Right lobe of liver (tissue), 6 donors: ENCODE measurements around the gene VAV3. TPM values are rescaled to one million over a fixed set of nuclear protein-coding genes. Genes with fewer than 3 reads are reported as not detected.

Source experiments
- ATAC-seq, 4 donors: fragments of 200-7000 bp; cut with Tn5 transposase; one replicate each; pipeline ENCODE4 v1.9.1; 2020; ENCODE audit warnings: mild to moderate bottlenecking in 4 of 4, moderate library complexity in 4 of 4
- DNase-seq, 3 donors: peaks; one replicate each; pipeline ENCODE4 v3.0.0-alpha.2; 2020
- H3K27ac ChIP-seq, 3 donors: fragments of 200-600 bp; one replicate each; pipeline ENCODE4 v1.8.0; 2022
- H3K27me3 ChIP-seq, 2 donors: fragments of 200-600 bp; one replicate each; pipeline ENCODE4 v1.8.0; 2022
- H3K36me3 ChIP-seq, 4 donors: fragments of 200-600 bp; sonication (generic) in 1 of 4; one replicate each; pipeline versions ENCODE4 v1.5.1 to v1.8.0; 2017 to 2022; ENCODE audit warnings: control low read depth in 1 of 4
- H3K4me1 ChIP-seq, 4 donors: fragments of 200-600 bp; sonication (generic) in 1 of 4; one replicate each; pipeline versions ENCODE4 v1.5.1 to v1.8.0; 2017 to 2022; ENCODE audit warnings: control low read depth in 1 of 4
- H3K4me3 ChIP-seq, 3 donors: fragments of 200-600 bp; one replicate each; pipeline ENCODE4 v1.8.0; 2022
- H3K9me3 ChIP-seq, 4 donors: fragments of 200-600 bp; sonication (generic) in 1 of 4; one replicate each; pipeline versions ENCODE4 v1.5.1 to v1.8.0; 2017 to 2022; ENCODE audit warnings: control low read depth in 1 of 4
- POLR2A ChIP-seq: fragments of 450-650 bp; IDR thresholded peaks from one replicate; pipeline ENCODE4 v1.6.1; 2017; ENCODE audit warnings: antibody characterized with exemption, mild to moderate bottlenecking
- WGBS: methylation state at CpG from one replicate; pipeline ENCODE4 v1.1.6; 2018; ENCODE audit warnings: low coverage, low lambda C conversion rate; ENCODE audit not compliant: insufficient coverage; ENCODE audit errors: missing lambda C conversion rate; 5-methylcytosine and 5-hydroxymethylcytosine counted together
- intact Hi-C, 2 donors: fragments of 100-400 bp; cut with DNase I; formaldehyde crosslinking; loops; one replicate each; pipeline versions ENCODE4 v1.11.2 to v1.14.1; 2022
- total RNA-seq, 6 experiments: library from RNA; depleted of rRNA in 2 of 6; stranded (reverse); fragments of >200 nt in 2 of 6; fragmentation: NEBNext Ultra II Directional in 3 of 6; extraction: Animal tissue kit (Norgen Biotek cat#: 25700) in 3 of 6; gene quantifications; one replicate each; pipeline versions ENCODE4 v1.1.0 to v1.2.4, GENCODE V29; 2016 to 2023
- TF ChIP-seq, protein P1 (sequence below), 4 donors: fragments of 200-600 bp in 3 of 4; fragments of 450-650 bp in 1 of 4; IDR thresholded peaks; one replicate each; pipeline versions ENCODE4 v1.5.1 to v1.8.0; 2016 to 2022; ENCODE audit warnings: antibody characterized with exemption in 4 of 4, mild to moderate bottlenecking in 2 of 4
- donor health status: DM: no; HTN: yes; CAD: no.
- donor health status: DM: no; HTN: no; CAD: no.
- donor health status: DM: no; HTN: no; CAD: no.
- donor health status: DM: no; HTN: yes; CAD: no.
- donor health status: DM: no; HTN: yes; CAD: no.

VAV3 gene
- total RNA-seq, 6 experiments from 2014 or later, result 0.77 to 3.6 (median 1.5) TPM

DNA sequence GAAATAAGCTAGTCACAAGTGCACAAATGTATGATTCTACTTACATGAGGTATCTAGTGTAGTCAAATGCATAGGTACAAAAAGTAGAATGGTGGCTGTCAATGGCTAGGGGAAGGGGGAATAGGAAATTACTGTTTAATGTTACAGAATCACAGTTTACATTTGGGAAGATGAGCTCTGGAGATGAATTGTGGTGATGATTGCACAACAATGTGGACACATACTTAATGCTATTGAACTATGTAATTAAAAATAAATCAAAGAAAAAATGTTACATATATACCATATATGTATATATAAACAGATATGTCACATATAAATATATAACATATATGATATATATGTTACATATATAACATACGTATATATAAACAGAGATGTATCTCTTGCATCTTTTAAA lies 39.4 kb downstream of the VAV3 start:
- Histone ChIP-seq H3K4me3 (no peak overlapping the region), H3K36me3 (no peaks in the 10 kb centered on the region), H3K4me1 (no peaks in the 10 kb centered on the region), H3K27ac (no peak overlapping the region), H3K9me3 (no peaks in the 10 kb centered on the region), H3K27me3 (no peaks in the 10 kb centered on the region)
- DNase-seq (no peak), ATAC-seq (no peak)
- intact Hi-C loops, result no loop called here
- TF ChIP-seq POLR2A, result no peak
- TF ChIP-seq, protein P1, sequence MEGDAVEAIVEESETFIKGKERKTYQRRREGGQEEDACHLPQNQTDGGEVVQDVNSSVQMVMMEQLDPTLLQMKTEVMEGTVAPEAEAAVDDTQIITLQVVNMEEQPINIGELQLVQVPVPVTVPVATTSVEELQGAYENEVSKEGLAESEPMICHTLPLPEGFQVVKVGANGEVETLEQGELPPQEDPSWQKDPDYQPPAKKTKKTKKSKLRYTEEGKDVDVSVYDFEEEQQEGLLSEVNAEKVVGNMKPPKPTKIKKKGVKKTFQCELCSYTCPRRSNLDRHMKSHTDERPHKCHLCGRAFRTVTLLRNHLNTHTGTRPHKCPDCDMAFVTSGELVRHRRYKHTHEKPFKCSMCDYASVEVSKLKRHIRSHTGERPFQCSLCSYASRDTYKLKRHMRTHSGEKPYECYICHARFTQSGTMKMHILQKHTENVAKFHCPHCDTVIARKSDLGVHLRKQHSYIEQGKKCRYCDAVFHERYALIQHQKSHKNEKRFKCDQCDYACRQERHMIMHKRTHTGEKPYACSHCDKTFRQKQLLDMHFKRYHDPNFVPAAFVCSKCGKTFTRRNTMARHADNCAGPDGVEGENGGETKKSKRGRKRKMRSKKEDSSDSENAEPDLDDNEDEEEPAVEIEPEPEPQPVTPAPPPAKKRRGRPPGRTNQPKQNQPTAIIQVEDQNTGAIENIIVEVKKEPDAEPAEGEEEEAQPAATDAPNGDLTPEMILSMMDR (IDR thresholded peaks at IDR 0.05), result no peak
- 62% methylated on average over 1 of the region's 1 CpG for WGBS

DNA sequence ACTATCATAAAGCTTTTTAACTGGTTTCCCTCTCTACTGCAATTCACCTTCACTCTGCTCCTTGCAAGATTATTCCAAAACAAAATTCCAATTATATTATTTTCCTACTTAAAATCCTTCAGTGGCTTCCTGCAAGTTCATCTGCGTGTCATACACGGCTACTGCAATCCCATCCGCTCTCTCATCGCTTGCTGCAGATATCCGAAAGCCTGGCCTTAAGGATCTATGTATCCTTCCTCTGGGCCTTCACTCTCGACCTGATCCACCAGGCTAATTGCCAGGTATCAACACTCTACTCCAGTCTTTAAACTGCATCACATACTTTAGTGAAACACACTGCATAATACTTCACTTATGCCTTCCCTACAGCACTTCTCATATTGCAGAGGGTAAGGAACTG lies 44.0 kb downstream of the VAV3 start:
- WGBS, result 46% methylated on average over 6 of the region's 6 CpGs
- Histone ChIP-seq H3K36me3 (no peaks in the 10 kb centered on the region), H3K27me3 (no peaks in the 10 kb centered on the region), H3K9me3 (no peaks in the 10 kb centered on the region), H3K27ac (no peak overlapping the region), H3K4me1 (no peaks in the 10 kb centered on the region), H3K4me3 (no peak overlapping the region)
- DNase-seq (no peak), ATAC-seq (peak; percentile 21 to 79 (median 56))
- no peak for TF ChIP-seq POLR2A
- TF ChIP-seq, protein P1 (IDR thresholded peaks at IDR 0.05), result no peak
- intact Hi-C loops, result no loop called here

DNA sequence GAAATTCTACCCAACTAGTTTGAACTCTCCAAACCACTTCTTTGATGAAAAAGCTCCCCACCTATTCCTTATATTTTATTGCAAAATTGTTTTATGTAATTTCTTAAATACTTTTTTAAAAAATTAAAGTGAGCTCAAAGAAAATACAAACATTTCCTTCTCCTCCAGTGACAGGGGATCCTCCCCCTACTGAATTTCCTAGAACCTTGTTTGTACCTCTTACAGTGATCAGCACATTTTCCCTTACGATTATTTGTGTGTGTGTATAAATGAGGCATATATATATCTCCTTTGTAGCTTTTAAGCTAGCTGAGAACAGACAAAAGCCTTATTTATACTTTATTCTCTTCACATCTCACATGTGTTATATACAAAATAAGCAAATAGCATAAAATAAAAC lies 44.4 kb downstream of the VAV3 start:
- 44% methylated on average over 1 of the region's 1 CpG for WGBS
- no peaks in the 10 kb centered on the region for H3K9me3 ChIP-seq
- H3K4me1 ChIP-seq, result no peaks in the 10 kb centered on the region
- DNase-seq (no peak), ATAC-seq (no peak)
- no peaks in the 10 kb centered on the region for H3K27me3 ChIP-seq
- H3K36me3 ChIP-seq, result no peaks in the 10 kb centered on the region
- TF ChIP-seq POLR2A, result no peak
- TF ChIP-seq, protein P1 (IDR thresholded peaks at IDR 0.05), result no peak
- no peak overlapping the region for H3K27ac ChIP-seq
- intact Hi-C loops, result no loop called here
- H3K4me3 ChIP-seq, result no peak overlapping the region

DNA sequence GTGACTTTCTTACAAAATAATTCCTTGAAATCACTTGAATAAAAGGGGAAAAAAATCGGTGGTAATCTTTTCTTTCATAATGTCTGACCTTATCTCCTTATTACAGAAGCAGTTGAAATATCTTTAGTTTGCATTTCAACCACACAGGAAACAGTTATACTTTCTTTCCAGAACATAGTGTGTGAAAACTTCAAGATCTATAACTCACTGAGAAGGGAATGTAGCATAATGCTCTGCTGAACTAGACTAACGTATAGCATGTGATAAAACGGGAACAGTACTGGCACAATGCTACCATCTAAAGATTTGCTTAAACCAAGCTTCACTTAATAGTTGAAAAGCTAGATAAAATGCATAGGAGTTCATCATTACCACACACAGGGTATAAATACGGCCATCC lies 45.0 kb downstream of the VAV3 start:
- no peaks in the 10 kb centered on the region for H3K9me3 ChIP-seq
- TF ChIP-seq, protein P1 (IDR thresholded peaks at IDR 0.05), result no peak
- no peak for TF ChIP-seq POLR2A
- intact Hi-C loops, result no loop called here
- H3K36me3 ChIP-seq, result no peaks in the 10 kb centered on the region
- no peak overlapping the region for H3K4me3 ChIP-seq
- ATAC-seq (no peak), DNase-seq (no peak)
- H3K27me3 ChIP-seq, result no peaks in the 10 kb centered on the region
- WGBS, result 26% methylated on average over 4 of the region's 4 CpGs
- no peak overlapping the region for H3K27ac ChIP-seq
- no peaks in the 10 kb centered on the region for H3K4me1 ChIP-seq
